CD4-positive, alpha-beta T cell treated with Interferon alpha-2 for 1 hour (primary cell): ENCODE data around the gene FAM117B.

Source experiments
- DNase-seq, 2 donors: peaks; one replicate each; pipeline ENCODE4 v3.0.0-alpha.2; 2020 to 2022

FAM117B gene

GRCh38 chr2:202634556-202635427 lies at the start of gene FAM117B:
FAM117B (plus strand) TSS chr2:202634969; CDS start chr2:202635188, 219 bp downstream.
- DNase-seq, result peak; percentile 98

DNA sequence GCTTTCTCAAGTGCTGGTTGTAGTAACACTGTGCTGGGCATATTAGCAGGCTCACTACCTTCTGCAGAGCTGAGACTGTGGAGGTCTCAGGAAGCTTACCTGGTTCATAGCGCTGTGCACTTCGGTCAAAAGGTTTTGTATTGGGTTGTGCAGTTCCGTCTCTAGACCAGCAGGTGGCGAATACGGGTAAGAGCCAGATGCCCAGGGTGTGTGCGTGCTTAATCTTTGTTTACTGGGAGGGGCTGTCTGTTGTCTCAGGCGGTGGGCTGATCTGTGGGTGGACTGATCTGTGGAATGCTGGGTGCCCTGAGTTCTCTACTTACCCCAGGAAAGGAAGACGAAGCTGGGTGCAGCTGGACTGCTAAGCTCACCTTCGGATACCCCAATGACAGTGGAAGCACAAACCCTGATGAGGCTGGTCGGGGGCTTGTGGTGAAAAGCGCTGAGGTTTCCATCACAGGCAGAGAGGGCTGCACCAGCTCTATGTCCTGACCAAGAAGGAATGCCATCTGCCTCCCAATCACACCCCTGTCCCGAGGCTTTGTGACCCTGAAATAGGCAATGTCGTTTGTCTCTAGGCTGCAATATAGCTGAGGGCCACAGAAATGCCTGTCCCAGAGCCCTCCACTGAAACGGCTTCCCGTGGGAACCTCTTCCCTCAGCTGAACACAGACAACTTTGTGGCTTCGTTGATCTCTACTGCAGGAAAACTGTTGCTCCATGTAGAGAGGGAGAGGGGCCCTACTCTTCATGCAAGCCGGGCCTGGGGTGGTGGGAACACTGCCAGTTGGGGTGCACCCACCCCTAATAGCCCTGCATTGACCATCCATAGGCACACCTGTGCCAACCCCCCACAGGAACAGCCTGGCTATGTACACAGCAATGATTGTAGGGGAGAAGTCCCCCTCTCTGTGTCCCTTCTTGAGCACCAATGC lies 45.9 kb upstream of the FAM117B start:
- DNase-seq, result peak; percentile 75 to 82

DNA sequence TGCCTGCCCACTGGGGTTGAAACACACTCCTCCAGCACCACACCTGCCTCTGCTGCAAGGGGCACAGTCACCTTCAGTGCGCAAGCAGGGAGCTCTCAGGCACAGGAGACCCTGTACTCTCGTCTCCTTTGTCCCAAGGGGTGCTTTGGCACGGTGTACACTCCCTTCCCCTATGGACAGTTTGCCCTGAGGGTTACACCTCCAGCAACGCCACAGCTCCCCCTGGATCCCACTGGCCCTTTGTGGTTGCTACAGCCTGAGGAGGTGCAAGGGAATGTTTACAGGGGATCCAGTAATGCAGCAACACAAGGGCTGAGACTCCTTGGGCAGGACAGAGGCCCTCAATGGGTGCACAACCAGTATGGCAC lies 45.2 kb upstream of the FAM117B start:
- no peak for DNase-seq

GRCh38 chr2:202592566-202592965 lies 42.2 kb upstream of the FAM117B start:
- no peak for DNase-seq

- no peak for DNase-seq
Observed at GRCh38 chr2:202599105-202599504, 35.7 kb upstream of the FAM117B start.

GRCh38 chr2:202599911-202600310 lies 34.9 kb upstream of the FAM117B start:
- DNase-seq, result no peak

DNA sequence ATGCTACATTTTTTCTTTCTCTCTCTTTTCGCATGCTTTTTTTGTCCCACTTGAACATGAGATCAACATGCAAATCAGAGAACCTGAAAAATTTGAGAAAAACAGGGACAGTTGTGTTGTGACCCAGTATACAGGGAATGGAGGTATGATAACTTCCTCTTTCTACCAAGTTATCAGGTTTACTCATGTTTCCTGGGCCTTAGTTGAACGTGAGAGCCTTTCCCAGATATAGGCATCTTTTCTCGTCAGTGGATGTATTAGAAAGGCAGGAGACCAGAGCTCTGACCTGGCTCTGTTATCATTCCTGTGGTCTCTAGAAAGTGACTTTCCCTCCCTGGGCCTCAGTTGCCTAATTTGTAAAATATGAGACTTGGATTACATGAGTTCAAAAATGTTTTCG lies 30.1 kb upstream of the FAM117B start:
- no peak for DNase-seq

DNA sequence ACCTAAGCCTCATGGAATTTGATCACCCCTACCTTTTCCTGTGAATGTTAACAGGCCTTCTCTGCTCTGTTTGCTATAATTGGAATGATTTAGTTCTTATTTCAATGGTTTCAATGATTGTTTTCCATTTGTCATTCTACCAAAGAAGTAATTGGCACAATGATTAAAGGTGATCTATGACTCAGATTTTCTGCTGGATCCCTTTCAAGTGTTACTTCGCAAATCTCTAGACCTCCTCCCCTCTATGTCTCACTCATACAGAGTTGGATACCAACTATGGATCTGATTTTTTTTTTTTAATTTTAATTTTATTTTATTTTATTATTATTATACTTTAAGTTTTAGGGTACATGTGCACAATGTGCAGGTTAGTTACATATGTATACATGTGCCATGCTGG lies 29.6 kb upstream of the FAM117B start:
- no peak for DNase-seq

- peak in 1 of 2 donors; percentile 7 for DNase-seq
Observed at GRCh38 chr2:202608142-202608852, 26.5 kb upstream of the FAM117B start.

DNA sequence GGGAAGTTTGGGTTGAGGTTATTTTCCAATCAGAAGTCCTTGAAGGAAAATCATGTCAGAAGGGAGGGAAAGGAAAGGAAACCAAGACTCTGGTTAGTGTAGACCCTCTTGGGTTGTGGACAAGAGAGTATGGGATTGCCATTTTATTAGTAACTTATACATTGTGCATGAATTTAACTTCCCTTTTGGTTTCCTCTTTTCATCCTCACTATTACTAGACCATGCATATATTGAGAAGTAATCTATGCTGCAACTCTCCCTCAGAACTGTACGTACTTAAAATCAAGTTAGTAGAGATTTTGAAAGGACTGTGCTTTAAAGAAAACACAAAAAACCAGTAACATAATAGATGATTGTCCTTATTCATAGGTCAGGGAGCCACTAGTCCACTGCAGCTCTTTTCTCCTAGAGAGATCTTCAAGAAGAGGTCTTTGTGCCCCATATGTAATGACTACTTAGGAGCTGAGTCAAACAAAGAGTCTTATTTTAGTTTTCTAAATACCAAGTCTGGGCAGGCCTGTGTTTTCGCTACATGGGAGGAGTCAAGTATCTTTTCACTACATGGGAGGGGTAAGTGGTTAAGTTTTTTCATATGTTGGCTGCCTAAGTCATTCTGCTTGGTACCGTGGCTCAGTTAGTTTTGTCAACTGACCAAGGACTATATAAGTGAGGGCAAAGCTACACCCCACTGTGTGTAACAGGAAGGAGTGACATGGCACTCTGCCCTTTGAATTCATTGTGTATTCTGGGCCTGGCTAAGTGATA lies 25.2 kb upstream of the FAM117B start:
- DNase-seq, result no peak

DNA sequence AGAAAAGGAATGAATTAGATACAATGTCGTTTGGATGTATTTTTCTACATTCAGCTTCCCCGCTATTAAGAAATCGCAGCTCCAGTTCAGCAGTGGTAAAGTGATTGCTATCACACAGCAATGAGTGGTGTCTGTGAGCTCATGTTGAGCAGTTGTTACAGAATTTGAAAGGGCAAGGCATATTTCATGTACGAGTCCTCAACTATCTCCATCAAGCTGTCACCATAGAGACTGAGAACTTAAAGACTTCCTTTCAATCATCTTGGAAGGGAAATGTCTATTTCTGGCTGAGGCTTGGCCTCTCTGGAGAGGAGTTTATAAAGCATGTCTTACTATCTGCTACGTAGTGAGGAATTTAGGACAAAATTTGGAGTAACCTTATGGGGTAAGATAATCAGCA lies 24.4 kb upstream of the FAM117B start:
- DNase-seq, result no peak

GRCh38 chr2:202612145-202612544 lies 22.6 kb upstream of the FAM117B start:
- no peak for DNase-seq

DNA sequence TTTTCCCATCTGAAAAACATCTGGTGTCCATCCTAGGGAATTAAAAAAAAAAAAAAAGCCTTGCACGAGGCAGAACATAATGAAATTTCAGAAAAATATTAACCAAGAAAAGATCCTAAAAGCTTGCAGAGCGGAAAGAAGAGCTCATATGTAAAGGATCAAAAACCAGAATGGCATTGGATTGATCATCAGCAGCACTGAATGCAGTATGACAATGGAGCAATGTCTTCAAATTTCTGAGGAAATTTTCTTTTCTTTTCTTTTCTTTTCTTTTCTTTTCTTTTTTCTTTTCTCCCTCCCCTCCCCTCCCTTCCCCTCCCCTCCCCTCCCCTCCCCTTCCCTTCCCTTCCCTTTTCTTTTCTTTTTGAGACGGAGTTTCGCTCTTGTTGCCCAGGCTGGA lies 21.3 kb upstream of the FAM117B start:
- no peak for DNase-seq

- no peak for DNase-seq
Observed at GRCh38 chr2:202624133-202624532, 10.6 kb upstream of the FAM117B start.

DNA sequence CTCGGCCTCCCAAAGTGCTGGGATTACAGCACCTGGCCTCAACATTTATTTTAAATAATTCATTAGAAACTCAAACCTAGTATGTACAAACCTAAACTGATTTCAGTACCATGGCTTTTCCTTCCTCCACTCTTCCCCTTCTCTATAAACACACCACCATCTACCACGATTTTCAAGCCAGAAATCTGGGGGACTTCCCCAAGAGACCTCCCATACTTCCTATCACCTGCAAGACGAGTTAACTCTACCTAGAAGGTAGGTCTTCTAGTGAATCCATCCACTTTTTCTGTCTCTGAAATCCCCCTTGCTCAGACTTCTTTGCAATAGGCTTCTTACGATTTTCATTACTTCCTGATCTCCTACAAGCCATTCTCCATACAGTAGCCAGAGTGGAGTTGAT lies 7.7 kb upstream of the FAM117B start:
- DNase-seq, result no peak

GRCh38 chr2:202628646-202629198 lies 6.0 kb upstream of the FAM117B start:
- DNase-seq, result no peak

- no peak for DNase-seq
Observed at GRCh38 chr2:202632682-202633290, 2.0 kb upstream of the FAM117B start.

- no peak for DNase-seq
Observed at GRCh38 chr2:202633470-202633869, 1.3 kb upstream of the FAM117B start.

DNA sequence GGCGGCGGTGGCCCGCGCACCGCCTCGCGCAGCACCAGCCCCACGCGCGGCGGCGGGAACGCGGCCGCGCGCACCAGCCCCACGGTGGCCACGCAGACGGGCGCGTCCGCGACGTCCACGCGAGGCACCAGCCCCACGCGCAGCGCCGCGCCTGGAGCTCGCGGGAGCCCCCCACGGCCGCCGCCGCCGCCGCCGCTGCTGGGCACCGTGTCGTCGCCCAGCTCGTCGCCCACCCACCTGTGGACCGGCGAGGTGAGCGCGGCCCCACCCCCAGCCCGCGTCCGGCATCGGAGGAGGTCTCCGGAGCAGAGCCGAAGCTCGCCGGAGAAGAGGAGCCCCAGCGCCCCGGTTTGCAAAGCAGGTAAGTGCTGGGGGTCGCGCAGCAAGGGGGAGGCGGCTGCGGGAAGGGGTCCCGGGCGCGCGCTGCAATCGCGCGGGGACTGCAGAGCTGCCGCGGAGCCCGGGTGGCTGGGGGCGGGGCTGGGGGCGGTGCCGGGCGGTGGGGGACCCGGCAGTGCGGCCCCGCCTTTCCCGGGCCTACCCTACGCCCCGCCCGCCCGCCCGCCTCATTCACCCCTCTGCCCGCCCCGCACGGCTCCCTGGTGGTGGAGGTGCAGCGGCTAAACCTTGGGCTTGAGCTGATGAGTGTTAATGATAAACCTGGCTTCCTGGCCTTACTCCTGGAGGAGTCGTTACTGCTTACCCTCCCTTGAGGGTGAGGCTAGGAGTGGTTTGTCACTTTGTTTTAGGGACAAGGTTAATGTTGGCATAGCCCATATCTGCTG lies 851 bp downstream of the FAM117B start:
- peak; percentile 81 to 86 for DNase-seq

DNA sequence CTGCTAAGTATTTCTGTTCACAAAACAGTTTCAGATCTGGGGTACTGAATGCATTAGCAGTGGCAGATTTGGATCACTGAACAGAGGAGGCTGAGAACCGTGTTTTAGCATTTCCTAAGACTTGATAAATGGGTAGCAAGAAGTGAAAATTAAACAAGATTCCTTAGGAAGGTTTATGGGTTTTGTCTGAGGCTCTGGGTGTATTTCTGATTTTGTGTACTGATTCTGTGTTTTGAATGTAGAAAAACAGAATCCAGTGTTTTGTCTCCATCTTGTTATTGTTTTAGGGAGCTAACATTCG lies 1.4 kb downstream of the FAM117B start:
- no peak for DNase-seq

DNA sequence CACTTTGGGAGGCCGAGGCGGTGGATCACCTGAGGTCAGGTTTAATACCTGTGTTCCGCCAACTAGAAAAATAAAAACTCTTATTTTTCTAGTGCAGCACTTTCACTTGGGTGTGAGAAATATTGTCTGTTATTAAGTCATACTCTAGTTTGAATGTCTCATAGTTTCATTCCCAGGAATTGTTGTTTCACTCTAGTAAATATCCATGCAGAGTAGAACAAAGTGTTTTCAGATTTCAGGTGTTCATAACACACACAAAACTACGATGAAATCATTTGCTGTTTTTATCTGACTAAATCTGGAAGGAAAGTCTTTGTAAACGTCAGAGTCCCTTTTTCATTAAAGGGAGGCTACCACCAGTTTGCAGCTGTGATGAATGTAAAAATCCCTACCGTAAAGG lies 4.0 kb downstream of the FAM117B start:
- no peak for DNase-seq
